ENCODE data around the gene USP40. TPM values are rescaled to one million over a fixed set of nuclear protein-coding genes. Genes with fewer than 3 reads are reported as not detected.

The USP40 gene
- total RNA-seq, 3 donors from 2014 or later = 29.2 to 53.4 (median 35.2) TPM

DNA sequence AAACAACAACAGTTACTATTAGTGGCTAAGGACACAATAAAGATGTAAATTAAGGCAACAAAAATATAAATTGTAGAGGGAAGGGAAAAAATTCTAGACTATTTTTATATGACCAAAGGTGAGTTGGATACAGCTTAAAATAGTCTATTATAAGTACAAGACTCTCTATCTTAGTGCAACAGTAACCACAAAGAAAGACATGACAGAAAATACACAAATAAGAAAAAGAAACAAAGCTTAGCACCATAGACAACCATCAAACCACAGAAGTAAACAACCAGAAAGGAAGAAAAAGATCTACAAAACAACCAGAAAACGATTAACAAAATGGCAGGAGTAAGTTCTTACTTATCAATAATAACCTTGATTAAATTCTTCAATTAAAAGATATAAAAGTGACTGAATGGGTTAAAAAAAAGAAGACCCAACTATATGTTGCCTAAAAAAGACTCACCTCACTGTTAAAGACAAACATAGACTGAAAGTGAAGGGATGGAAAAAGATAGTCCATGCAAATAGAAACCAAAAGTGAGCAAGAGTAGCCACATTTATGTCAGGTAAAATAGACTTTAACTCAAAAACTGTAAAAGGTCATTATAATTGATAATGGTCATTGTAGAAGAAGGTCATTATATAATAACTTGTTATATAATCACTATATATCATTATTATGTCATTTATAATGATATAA is 62.5 kb downstream of the USP40 start:
- Histone ChIP-seq H3K27me3 (no peaks in the 10 kb centered on the region), H3K27ac (no peak overlapping the region), H3K4me1 (no peaks in the 10 kb centered on the region), H3K36me3 (no peaks in the 10 kb centered on the region), H3K9me3 (peaks cover 11 to 16% of the 10 kb centered on the region in 2 donors), H3K4me3 (no peak overlapping the region)
- no peak for DNase-seq (ENCODE audit: low spot score in 2 of 2)
- TF ChIP-seq POLR2AphosphoS5 (IDR thresholded peaks at IDR 0.05) = no peak
- no peak for TF ChIP-seq POLR2A (IDR thresholded peaks at IDR 0.05)
- TF ChIP-seq, protein P1, sequence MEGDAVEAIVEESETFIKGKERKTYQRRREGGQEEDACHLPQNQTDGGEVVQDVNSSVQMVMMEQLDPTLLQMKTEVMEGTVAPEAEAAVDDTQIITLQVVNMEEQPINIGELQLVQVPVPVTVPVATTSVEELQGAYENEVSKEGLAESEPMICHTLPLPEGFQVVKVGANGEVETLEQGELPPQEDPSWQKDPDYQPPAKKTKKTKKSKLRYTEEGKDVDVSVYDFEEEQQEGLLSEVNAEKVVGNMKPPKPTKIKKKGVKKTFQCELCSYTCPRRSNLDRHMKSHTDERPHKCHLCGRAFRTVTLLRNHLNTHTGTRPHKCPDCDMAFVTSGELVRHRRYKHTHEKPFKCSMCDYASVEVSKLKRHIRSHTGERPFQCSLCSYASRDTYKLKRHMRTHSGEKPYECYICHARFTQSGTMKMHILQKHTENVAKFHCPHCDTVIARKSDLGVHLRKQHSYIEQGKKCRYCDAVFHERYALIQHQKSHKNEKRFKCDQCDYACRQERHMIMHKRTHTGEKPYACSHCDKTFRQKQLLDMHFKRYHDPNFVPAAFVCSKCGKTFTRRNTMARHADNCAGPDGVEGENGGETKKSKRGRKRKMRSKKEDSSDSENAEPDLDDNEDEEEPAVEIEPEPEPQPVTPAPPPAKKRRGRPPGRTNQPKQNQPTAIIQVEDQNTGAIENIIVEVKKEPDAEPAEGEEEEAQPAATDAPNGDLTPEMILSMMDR (IDR thresholded peaks at IDR 0.05) = no peak
- intact Hi-C loops (cut with DNase I; ENCODE audit: low total_unique reads) = no loop called here

DNA sequence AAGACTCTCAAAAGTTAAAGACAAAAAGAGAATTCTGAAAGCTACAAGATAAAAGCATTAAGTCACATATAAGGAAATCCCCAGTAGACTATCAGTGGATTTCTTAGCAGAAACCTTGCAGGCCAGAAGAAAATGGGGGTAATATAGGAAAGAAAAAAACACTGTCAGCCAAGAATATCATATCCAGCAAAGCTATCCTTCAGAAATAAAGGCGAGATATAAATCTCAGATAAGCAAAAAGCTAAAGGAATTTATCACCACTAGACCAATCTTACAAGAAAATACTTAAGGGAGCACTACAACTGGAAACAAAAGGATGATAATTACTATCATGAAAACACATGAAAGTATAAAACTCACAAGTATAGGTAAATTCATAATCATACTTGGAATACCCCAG is 63.1 kb downstream of the USP40 start:
- Histone ChIP-seq H3K27ac (no peak overlapping the region), H3K9me3 (peaks cover 11 to 16% of the 10 kb centered on the region in 2 donors), H3K36me3 (no peaks in the 10 kb centered on the region)

DNA sequence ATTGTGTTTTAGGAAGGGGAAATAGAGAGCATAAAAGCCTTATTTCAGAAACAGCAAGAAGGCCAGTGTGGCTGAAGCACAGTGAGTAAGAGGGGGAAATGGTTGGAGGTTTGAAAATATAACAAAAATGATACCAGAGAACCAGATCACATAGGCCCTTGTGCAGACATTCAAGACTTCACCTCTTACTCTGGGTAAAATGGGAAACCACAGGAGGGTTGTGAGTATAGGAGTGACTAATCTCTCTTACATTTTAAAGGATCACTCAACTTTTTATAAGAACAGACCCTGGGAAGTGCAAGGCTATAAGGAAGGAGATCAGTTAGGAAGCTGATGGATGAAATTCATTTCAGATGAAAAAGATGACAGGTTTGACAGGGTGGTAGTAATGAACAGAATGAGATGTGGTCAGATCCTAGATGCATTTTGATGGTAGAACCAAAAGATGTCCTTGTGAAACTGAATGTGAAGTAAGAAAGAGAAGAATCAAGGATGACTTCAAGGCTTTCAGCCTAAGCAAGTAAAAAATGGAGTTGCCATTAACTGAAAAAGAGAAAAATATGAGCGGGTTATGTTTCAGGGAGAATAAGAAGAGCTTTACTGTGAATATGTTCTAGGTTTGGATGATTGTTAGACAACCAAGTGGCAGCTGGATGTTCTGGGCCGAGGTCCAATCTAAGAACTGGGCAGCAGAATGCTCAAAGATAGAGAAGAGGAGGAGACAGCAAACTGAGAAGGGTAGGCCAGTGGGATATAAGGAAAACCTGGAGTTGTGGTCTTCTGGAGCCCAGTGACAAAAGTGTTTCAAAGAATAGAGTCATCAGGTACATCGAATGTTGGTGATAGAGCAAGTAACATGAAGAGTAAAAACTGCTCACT is 65.1 kb downstream of the USP40 start:
- TF ChIP-seq POLR2A (IDR thresholded peaks at IDR 0.05) (no peak), POLR2AphosphoS5 (IDR thresholded peaks at IDR 0.05) (no peak)
- TF ChIP-seq, protein P1 (IDR thresholded peaks at IDR 0.05) = no peak
- Histone ChIP-seq H3K27ac (no peak overlapping the region), H3K4me1 (no peaks in the 10 kb centered on the region), H3K36me3 (no peaks in the 10 kb centered on the region), H3K9me3 (peaks cover 11 to 16% of the 10 kb centered on the region in 2 donors), H3K4me3 (no peak overlapping the region), H3K27me3 (no peaks in the 10 kb centered on the region)
- DNase-seq (ENCODE audit: low spot score in 2 of 2) = no peak
- intact Hi-C loops (cut with DNase I; ENCODE audit: low total_unique reads) = no loop called here

More for the DNA sequence above, 63.1 kb downstream of the USP40 start:
- Histone ChIP-seq H3K27me3 (no peaks in the 10 kb centered on the region), H3K4me1 (no peaks in the 10 kb centered on the region), H3K4me3 (no peak overlapping the region)
- TF ChIP-seq POLR2A (IDR thresholded peaks at IDR 0.05) = no peak
- TF ChIP-seq POLR2AphosphoS5 (IDR thresholded peaks at IDR 0.05) = no peak
- TF ChIP-seq, protein P1 (IDR thresholded peaks at IDR 0.05) = no peak
- no peak for DNase-seq (ENCODE audit: low spot score in 2 of 2)
- intact Hi-C loops (cut with DNase I; ENCODE audit: low total_unique reads) = no loop called here

DNA sequence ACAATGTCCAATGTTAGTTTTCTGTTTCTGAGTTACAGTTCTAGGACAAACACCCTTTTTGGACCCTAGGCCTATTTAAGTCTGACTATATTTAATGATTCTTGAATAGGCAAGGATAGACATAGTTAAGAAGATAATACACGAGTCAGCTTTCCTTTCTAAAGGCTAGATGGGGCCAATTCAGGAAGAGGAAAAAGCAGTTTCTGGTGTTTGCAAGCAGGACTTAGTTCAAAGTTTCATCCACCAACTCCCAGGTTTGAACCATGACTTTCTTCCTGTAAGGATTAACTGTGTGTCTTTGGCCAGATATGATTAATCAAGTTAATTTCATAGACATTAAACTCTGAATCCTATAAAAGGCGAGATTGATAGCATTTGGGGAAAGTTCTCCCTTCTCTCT is 66.7 kb downstream of the USP40 start:
- Histone ChIP-seq H3K4me3 (no peak overlapping the region), H3K4me1 (no peaks in the 10 kb centered on the region), H3K27ac (no peak overlapping the region), H3K36me3 (no peaks in the 10 kb centered on the region), H3K27me3 (no peaks in the 10 kb centered on the region), H3K9me3 (peaks cover 11 to 16% of the 10 kb centered on the region in 2 donors)
- TF ChIP-seq, protein P1 (IDR thresholded peaks at IDR 0.05) = no peak
- no peak for TF ChIP-seq POLR2A (IDR thresholded peaks at IDR 0.05)
- TF ChIP-seq POLR2AphosphoS5 (IDR thresholded peaks at IDR 0.05) = no peak
- DNase-seq (ENCODE audit: low spot score in 2 of 2) = no peak
- intact Hi-C loops (cut with DNase I; ENCODE audit: low total_unique reads) = no loop called here

DNA sequence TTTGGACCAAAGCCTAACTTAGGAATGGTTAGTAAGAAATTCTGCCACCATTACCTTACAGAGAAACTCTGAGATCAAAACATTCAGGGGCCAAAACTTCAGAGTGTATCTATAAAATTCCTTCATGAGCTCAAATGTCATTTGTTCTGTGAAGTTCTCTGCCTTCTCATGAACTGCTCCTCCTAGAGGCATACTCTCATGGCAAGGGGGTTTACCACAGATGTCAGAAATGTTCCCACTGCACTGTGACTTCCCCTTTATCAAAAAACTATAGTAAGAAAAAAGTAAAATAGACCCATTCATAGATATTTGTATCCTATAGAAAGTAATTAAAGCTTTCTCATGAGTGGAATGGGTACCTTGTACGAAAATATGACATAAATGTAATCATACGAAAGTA is 68.5 kb downstream of the USP40 start:
- Histone ChIP-seq H3K36me3 (no peaks in the 10 kb centered on the region), H3K9me3 (peaks cover 2% of the 10 kb centered on the region in 2 donors), H3K4me1 (no peaks in the 10 kb centered on the region), H3K4me3 (no peak overlapping the region), H3K27me3 (no peaks in the 10 kb centered on the region), H3K27ac (no peak overlapping the region)
- no peak for DNase-seq (ENCODE audit: low spot score in 2 of 2)
- intact Hi-C loops (cut with DNase I; ENCODE audit: low total_unique reads) = no loop called here
- TF ChIP-seq POLR2A (IDR thresholded peaks at IDR 0.05) (no peak), POLR2AphosphoS5 (IDR thresholded peaks at IDR 0.05) (no peak)
- TF ChIP-seq, protein P1 (IDR thresholded peaks at IDR 0.05) = no peak
